Panc1 (cell line): ENCODE measurements around the gene CHAF1A.

Experiments
- CTCF ChIP-seq: fragments of 450-650 bp; IDR thresholded peaks from 2 replicates; pipeline ENCODE4 v1.5.1; 2017; ENCODE audit warnings: mild to moderate bottlenecking
- POLR2AphosphoS5 ChIP-seq: IDR thresholded peaks from 2 replicates; pipeline ENCODE4 v1.6.1; 2012; ENCODE audit warnings: mild to moderate bottlenecking, low read depth, low read length, moderate library complexity
- REST ChIP-seq, 2 experiments: IDR thresholded peaks; 2 replicates each; pipeline ENCODE4 v1.6.1; 2011 to 2012; ENCODE audit warnings: low read depth in 2 of 2, control low read depth in 1 of 2, low read length in 1 of 2, mild to moderate bottlenecking in 1 of 2, moderate library complexity in 1 of 2; ENCODE audit not compliant: insufficient read depth in 1 of 2
- SIN3A ChIP-seq: IDR thresholded peaks from 2 replicates; pipeline ENCODE4 v1.6.1; 2012; ENCODE audit warnings: low read depth, mild to moderate bottlenecking, low read length, moderate library complexity, borderline replicate concordance; ENCODE audit not compliant: insufficient read depth
- TCF7L2 ChIP-seq: IDR thresholded peaks from 2 replicates; pipeline ENCODE4 v1.6.1; 2011; ENCODE audit warnings: mild to moderate bottlenecking, low read depth, low read length, inconsistent platforms

GRCh38 chr19:4405977-4406376 is 3.5 kb downstream of the CHAF1A start:
- no peak for TF ChIP-seq CTCF
- no peak for TF ChIP-seq REST (IDR thresholded peaks at IDR 0.05; ENCODE audit: insufficient read depth in 1 of 2, low read depth in 2 of 2, low read length in 1 of 2)
- no peak for TF ChIP-seq POLR2AphosphoS5
- TF ChIP-seq SIN3A: no peak
- no peak for TF ChIP-seq TCF7L2
